Hepatocyte (in vitro differentiated cells): Measurements from ENCODE around the gene ARHGEF4. TPM values are rescaled to one million over a fixed set of nuclear protein-coding genes. Genes with fewer than 3 reads are reported as not detected.

Experiments used
- DNase-seq: peaks from one replicate; pipeline ENCODE4 v3.0.0-alpha.2; 2016; ENCODE audit warnings: low spot score
- H2AFZ ChIP-seq: fragments of 200-600 bp; sonication (generic); 2 replicates; pipeline ENCODE4 v1.6.0; 2016; ENCODE audit warnings: antibody characterized with exemption, mild to moderate bottlenecking
- H3K27ac ChIP-seq: fragments of 200-600 bp; sonication (generic); 2 replicates; pipeline ENCODE4 v1.5.1; 2016; ENCODE audit warnings: mild to moderate bottlenecking
- H3K27me3 ChIP-seq: fragments of 200-600 bp; sonication (generic); 2 replicates; pipeline ENCODE4 v1.6.1; 2016
- H3K36me3 ChIP-seq: fragments of 200-600 bp; sonication (generic); replicated peaks from 2 replicates; pipeline ENCODE4 v1.5.1; 2016; ENCODE audit warnings: low read depth; ENCODE audit not compliant: insufficient read depth
- H3K4me1 ChIP-seq: fragments of 200-600 bp; sonication (generic); 2 replicates; pipeline ENCODE4 v1.5.1; 2016; ENCODE audit warnings: mild to moderate bottlenecking, moderate library complexity; ENCODE audit not compliant: insufficient read depth
- H3K4me2 ChIP-seq: fragments of 200-600 bp; sonication (generic); 2 replicates; pipeline ENCODE4 v1.6.0; 2016
- H3K4me3 ChIP-seq: fragments of 200-600 bp; sonication (generic); 2 replicates; pipeline ENCODE4 v1.5.1; 2016; ENCODE audit warnings: mild to moderate bottlenecking
- H3K79me2 ChIP-seq: fragments of 200-600 bp; sonication (generic); 2 replicates; pipeline ENCODE4 v1.6.0; 2017; ENCODE audit warnings: mild to moderate bottlenecking
- H3K9me2 ChIP-seq: fragments of 200-600 bp; sonication (generic); replicated peaks from 2 replicates; pipeline ENCODE4 v1.6.0; 2017; ENCODE audit warnings: mild to moderate bottlenecking; ENCODE audit not compliant: insufficient read depth
- H3K9me3 ChIP-seq: fragments of 200-600 bp; sonication (generic); 2 replicates; pipeline ENCODE4 v1.5.1; 2016; ENCODE audit warnings: low read depth, mild to moderate bottlenecking
- H4K20me1 ChIP-seq: fragments of 200-600 bp; sonication (generic); 2 replicates; pipeline ENCODE4 v1.6.0; 2016; ENCODE audit warnings: mild to moderate bottlenecking; ENCODE audit not compliant: insufficient read depth, poor library complexity, severe bottlenecking
- EZH2 ChIP-seq: fragments of 200-600 bp; sonication (generic); IDR thresholded peaks from 2 replicates; pipeline ENCODE4 v1.6.1; 2016; ENCODE audit warnings: antibody characterized with exemption, mild to moderate bottlenecking, borderline replicate concordance
- EZH2phosphoT487 ChIP-seq: fragments of 200-600 bp; sonication (generic); IDR thresholded peaks from one replicate; pipeline ENCODE4 v1.6.1; 2018; ENCODE audit warnings: antibody characterized with exemption, mild to moderate bottlenecking, low read depth, moderate library complexity; ENCODE audit not compliant: unreplicated experiment, severe bottlenecking
- WGBS: methylation state at CpG from one replicate; pipeline ENCODE4 v1.1.6; 2016; ENCODE audit warnings: low lambda C conversion rate; ENCODE audit errors: missing lambda C conversion rate; 5-methylcytosine and 5-hydroxymethylcytosine counted together
- polyA plus RNA-seq: library from polyadenylated mRNA; unstranded; fragments of >200 nt; fragmentation: Nextera tagmentation; extraction: Ambion mirVana; gene quantifications from 2 replicates; pipeline ENCODE4 v1.2.1, GENCODE V29; 2016
- total RNA-seq: library from RNA; depleted of rRNA; stranded (reverse); fragments of >200 nt; gene quantifications from 2 replicates; pipeline ENCODE4 v1.2.3, GENCODE V29; 2014
- TF ChIP-seq, protein P1 (sequence below): fragments of 200-600 bp; sonication (generic); IDR thresholded peaks from 2 replicates; pipeline ENCODE4 v1.5.1; 2016; ENCODE audit warnings: antibody characterized with exemption, mild to moderate bottlenecking; ENCODE audit not compliant: poor library complexity

Gene ARHGEF4
- total and polyA plus RNA-seq, 2 experiments from 2014 or later, result 11.2 to 15.8 TPM

DNA sequence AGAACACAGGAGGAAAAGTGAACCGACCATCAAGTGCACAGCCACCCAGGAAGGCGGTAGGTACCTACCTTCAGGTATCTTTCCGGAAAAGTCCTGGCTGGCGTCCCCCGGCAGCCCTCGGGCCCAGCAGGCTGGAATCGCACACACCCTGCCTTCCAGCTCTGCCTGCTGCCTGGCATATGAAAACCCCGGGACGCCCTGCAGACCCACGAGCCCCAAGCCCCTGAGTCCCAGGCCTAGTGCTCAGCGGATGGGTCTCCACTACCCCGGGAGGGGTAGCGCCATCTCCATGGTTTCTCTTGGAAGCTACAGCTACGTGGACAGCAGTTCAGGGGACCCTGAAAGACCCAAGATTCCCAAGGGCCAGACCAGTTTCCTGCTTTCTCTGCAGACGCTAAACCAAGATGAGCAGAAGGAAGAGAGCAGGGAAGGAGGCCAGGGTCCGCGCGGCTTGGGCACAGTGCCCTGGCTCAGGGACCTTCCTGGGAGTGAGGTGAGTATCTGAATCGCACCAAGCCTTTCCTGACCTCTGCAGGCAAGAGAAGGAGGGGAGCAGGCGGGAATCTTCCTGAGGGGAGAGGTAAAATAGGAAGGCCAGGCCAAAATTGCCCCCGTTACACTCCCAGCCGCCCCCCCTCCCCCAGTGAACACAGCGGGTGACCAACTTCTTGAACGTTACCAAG lies 80.4 kb downstream of the ARHGEF4 start:
- WGBS, result 95% methylated on average over 23 of the region's 24 CpGs

DNA sequence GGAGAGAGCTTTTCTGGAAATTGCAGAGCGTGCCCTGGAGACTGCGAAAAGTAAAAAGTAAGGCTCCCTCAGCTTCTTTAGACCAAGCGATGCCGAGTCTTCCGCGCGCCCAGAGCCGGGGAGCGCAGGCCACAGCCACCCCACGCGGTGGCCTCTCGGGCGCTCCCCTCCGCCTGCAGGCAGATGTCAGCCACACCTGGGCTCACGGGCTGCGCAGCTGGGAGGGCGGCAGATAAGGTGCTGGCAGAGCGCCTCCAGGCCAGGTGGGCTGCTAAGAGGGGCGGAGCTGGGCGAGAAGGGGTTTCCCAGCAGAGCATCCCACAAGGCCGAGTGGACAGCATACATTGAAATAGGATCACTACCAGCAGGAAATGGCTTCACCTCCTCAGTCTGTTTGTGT lies 81.7 kb downstream of the ARHGEF4 start:
- no peak overlapping the region for H3K4me3 ChIP-seq
- no peak overlapping the region for H2AFZ ChIP-seq
- H3K4me1 ChIP-seq, result no peaks in the 10 kb centered on the region
- TF ChIP-seq EZH2 (no peak), EZH2phosphoT487 (no peak)
- TF ChIP-seq, protein P1, sequence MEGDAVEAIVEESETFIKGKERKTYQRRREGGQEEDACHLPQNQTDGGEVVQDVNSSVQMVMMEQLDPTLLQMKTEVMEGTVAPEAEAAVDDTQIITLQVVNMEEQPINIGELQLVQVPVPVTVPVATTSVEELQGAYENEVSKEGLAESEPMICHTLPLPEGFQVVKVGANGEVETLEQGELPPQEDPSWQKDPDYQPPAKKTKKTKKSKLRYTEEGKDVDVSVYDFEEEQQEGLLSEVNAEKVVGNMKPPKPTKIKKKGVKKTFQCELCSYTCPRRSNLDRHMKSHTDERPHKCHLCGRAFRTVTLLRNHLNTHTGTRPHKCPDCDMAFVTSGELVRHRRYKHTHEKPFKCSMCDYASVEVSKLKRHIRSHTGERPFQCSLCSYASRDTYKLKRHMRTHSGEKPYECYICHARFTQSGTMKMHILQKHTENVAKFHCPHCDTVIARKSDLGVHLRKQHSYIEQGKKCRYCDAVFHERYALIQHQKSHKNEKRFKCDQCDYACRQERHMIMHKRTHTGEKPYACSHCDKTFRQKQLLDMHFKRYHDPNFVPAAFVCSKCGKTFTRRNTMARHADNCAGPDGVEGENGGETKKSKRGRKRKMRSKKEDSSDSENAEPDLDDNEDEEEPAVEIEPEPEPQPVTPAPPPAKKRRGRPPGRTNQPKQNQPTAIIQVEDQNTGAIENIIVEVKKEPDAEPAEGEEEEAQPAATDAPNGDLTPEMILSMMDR, result no peak
- no peaks in the 10 kb centered on the region for H3K9me3 ChIP-seq
- H4K20me1 ChIP-seq, result no peaks in the 10 kb centered on the region
- no peaks in the 10 kb centered on the region for H3K79me2 ChIP-seq
- 87% methylated on average over 21 of the region's 21 CpGs for WGBS
- no peak overlapping the region for H3K27ac ChIP-seq
- no peak for DNase-seq
- H3K9me2 ChIP-seq, result no peaks in the 10 kb centered on the region
- no peaks in the 10 kb centered on the region for H3K27me3 ChIP-seq
- no peaks in the 10 kb centered on the region for H3K36me3 ChIP-seq
- H3K4me2 ChIP-seq, result no peak overlapping the region

More for the DNA sequence above, 80.4 kb downstream of the ARHGEF4 start:
- H4K20me1 ChIP-seq, result no peaks in the 10 kb centered on the region
- no peak overlapping the region for H3K4me3 ChIP-seq
- no peaks in the 10 kb centered on the region for H3K36me3 ChIP-seq
- no peak overlapping the region for H3K4me2 ChIP-seq
- no peaks in the 10 kb centered on the region for H3K9me2 ChIP-seq
- no peaks in the 10 kb centered on the region for H3K79me2 ChIP-seq
- no peak overlapping the region for H2AFZ ChIP-seq
- no peaks in the 10 kb centered on the region for H3K27me3 ChIP-seq
- H3K9me3 ChIP-seq, result no peaks in the 10 kb centered on the region
- TF ChIP-seq EZH2, result no peak
- TF ChIP-seq, protein P1, result no peak
- TF ChIP-seq EZH2phosphoT487, result no peak
- H3K4me1 ChIP-seq, result no peaks in the 10 kb centered on the region
- no peak for DNase-seq
- no peak overlapping the region for H3K27ac ChIP-seq

DNA sequence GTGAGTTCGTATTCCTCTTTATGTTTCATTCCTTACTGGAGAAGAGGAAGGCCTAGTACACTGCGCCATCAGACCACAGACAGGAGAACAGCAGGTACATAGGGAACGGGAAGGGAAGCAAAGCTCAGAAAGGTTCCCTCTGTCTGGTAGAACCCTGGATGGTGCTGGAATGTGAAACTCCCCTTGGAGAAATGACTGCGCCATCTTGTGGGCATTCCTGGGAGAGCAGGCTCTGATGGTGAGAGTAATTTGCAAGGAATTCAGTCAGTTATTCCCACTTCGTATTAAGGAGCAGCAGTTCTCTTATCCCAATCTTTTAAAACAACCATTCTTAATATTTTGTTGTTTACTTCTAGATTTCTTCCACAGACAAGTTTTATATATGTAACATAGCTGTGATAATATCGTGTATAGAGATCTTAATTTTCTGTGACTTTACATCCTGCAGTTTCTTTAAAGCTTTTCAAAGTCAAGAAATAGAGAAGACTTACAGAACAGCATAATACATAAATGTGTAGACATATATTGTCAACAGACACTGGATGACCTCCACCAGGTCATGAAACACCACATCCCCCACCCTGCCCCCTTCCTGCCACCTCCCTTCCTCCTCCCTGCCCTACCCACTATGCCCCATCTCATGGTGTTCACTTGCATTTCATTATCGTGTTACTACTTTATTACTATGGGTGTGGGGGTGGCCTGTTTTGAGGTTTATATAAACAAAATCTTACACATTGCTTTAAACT lies 83.9 kb downstream of the ARHGEF4 start:
- peak; percentile 80 for DNase-seq
- no peaks in the 10 kb centered on the region for H3K36me3 ChIP-seq
- 44% methylated on average over 7 of the region's 7 CpGs for WGBS
- H3K9me3 ChIP-seq, result no peaks in the 10 kb centered on the region
- no peak for TF ChIP-seq EZH2phosphoT487
- TF ChIP-seq, protein P1, result peak; percentile 85
- H3K4me1 ChIP-seq, result no peaks in the 10 kb centered on the region
- no peak overlapping the region for H3K4me3 ChIP-seq
- H3K27me3 ChIP-seq, result no peaks in the 10 kb centered on the region
- H4K20me1 ChIP-seq, result no peaks in the 10 kb centered on the region
- H3K4me2 ChIP-seq, result no peak overlapping the region
- no peak overlapping the region for H3K27ac ChIP-seq
- no peaks in the 10 kb centered on the region for H3K9me2 ChIP-seq
- no peaks in the 10 kb centered on the region for H3K79me2 ChIP-seq
- H2AFZ ChIP-seq, result no peak overlapping the region
